ENCODE results near the gene THRSP. TPM values are rescaled to one million over a fixed set of nuclear protein-coding genes. Genes with fewer than 3 reads are reported as not detected.

The THRSP gene
- total RNA-seq, 4 donors from 2014 or later: 12.7 to 119 (median 15.6) TPM

- TF ChIP-seq, protein P1, sequence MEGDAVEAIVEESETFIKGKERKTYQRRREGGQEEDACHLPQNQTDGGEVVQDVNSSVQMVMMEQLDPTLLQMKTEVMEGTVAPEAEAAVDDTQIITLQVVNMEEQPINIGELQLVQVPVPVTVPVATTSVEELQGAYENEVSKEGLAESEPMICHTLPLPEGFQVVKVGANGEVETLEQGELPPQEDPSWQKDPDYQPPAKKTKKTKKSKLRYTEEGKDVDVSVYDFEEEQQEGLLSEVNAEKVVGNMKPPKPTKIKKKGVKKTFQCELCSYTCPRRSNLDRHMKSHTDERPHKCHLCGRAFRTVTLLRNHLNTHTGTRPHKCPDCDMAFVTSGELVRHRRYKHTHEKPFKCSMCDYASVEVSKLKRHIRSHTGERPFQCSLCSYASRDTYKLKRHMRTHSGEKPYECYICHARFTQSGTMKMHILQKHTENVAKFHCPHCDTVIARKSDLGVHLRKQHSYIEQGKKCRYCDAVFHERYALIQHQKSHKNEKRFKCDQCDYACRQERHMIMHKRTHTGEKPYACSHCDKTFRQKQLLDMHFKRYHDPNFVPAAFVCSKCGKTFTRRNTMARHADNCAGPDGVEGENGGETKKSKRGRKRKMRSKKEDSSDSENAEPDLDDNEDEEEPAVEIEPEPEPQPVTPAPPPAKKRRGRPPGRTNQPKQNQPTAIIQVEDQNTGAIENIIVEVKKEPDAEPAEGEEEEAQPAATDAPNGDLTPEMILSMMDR (IDR thresholded peaks at IDR 0.05): no peak
- DNase-seq (ENCODE audit: low spot score): no peak
- ATAC-seq (ENCODE audit: low FRiP score): no peak
Observed at GRCh38 chr11:78032090-78032489, 31.6 kb upstream of the THRSP start.

DNA sequence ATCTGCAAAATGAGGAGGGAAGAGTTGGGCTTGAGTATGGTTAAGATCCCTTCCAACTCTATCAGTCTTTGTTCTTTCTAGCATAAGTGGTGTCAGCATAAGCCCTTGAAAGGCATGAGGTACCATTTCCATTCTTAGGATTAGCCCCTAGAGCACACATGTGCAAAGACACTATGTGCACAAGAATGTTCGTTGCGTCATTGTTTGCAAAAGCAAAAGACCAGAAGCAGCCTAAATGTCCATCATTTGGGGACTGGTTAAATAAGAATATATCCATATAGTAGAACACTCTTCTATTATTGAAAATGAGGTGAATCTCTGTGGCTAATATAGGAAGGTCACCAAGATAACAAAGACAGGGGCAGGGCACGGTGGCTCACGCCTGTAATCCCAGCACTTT lies 30.6 kb upstream of the THRSP start:
- DNase-seq (ENCODE audit: low spot score): no peak
- no peak for ATAC-seq (ENCODE audit: low FRiP score)

GRCh38 chr11:78034623-78035022 lies 29.0 kb upstream of the THRSP start:
- TF ChIP-seq, protein P1 (IDR thresholded peaks at IDR 0.05): no peak
- no peak for DNase-seq (ENCODE audit: low spot score)
- no peak for ATAC-seq (ENCODE audit: low FRiP score)

More for the DNA sequence above, 30.6 kb upstream of the THRSP start:
- TF ChIP-seq, protein P1 (IDR thresholded peaks at IDR 0.05): no peak

DNA sequence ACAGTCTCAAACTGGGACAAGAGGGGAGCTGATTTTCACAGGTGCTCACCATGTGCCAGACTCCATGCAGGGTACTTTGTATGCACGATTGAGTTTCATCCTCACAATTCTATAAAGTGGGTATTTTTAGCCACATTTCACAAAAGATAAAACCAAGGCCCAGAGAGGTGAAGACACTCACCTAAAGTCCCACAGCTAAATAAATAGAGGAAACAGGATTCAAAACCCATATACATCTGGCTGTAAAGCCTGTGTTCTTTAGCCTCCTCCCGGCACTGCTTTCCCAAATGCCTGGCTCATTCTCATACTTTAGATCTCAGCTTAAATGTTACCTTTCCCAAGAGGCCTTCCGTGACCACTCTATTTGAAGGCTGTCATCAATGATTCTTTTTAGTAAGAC lies 27.3 kb upstream of the THRSP start:
- TF ChIP-seq, protein P1 (IDR thresholded peaks at IDR 0.05): no peak
- ATAC-seq (ENCODE audit: low FRiP score): no peak
- no peak for DNase-seq (ENCODE audit: low spot score)

DNA sequence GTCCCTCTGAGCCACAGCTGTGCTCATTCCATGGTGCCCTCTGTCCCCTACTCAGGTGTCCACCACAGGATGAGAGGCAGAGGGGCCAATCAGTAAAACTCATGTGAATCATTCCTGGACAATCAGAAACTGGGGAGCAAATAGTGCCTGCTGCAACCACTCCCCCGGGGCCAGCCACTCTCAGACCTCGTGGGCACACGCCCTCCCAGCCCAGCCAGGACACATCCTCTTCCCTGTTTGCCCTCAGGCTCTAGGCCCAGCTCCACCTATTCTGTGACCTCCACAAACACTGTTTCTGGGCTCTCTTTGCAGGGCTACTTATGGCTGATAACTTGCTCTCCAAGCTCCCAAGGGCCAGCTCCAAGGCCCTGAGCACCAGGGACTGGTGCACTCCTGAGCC lies 26.6 kb upstream of the THRSP start:
- no peak for ATAC-seq (ENCODE audit: low FRiP score)
- TF ChIP-seq, protein P1 (IDR thresholded peaks at IDR 0.05): no peak

GRCh38 chr11:78037825-78038620 lies 25.6 kb upstream of the THRSP start:
- ATAC-seq (ENCODE audit: low FRiP score) (no peak), DNase-seq (ENCODE audit: low spot score) (no peak)
- TF ChIP-seq, protein P1 (IDR thresholded peaks at IDR 0.05): no peak

More for the DNA sequence above, 26.6 kb upstream of the THRSP start:
- no peak for DNase-seq (ENCODE audit: low spot score)

Measured in omental fat pad (tissue), 4 donors.